Transverse colon (tissue), 4 donors: ENCODE results near the gene CFHR3. TPM values are rescaled to one million over a fixed set of nuclear protein-coding genes. Genes with fewer than 3 reads are reported as not detected.
A peak's percentile ranks its signal among the peaks of the same experiment; 100 is the strongest.
"Not testable (repeated sequence)": the region's sequence is repeated elsewhere in the genome, so short reads cannot be mapped to it uniquely, and the experiment has no call there.

Experiments
- DNase-seq: peaks from one replicate; pipeline ENCODE4 v3.0.0-alpha.2; 2019
- H3K27ac ChIP-seq, 4 donors: fragments of 200-600 bp; sonication (generic); 2 replicates each; pipeline ENCODE4 v1.5.1; 2016 to 2018; ENCODE audit warnings: inconsistent platforms in 4 of 4
- H3K27me3 ChIP-seq: fragments of 200-600 bp; sonication (generic); 2 replicates; pipeline ENCODE4 v1.5.1; 2017; ENCODE audit warnings: inconsistent platforms
- H3K36me3 ChIP-seq, 4 donors: fragments of 200-600 bp; sonication (generic); 2 replicates each; pipeline ENCODE4 v1.5.1; 2017 to 2019; ENCODE audit warnings: inconsistent platforms in 4 of 4
- H3K4me1 ChIP-seq, 4 donors: fragments of 200-600 bp; sonication (generic); 2 replicates each; pipeline ENCODE4 v1.5.1; 2017 to 2020; ENCODE audit warnings: inconsistent platforms in 4 of 4
- H3K4me3 ChIP-seq, 4 donors: fragments of 200-600 bp; sonication (generic); 1 replicate in 1 of 4; 2 replicates in 3 of 4; pipeline versions ENCODE4 v1.5.1 to v1.6.1; 2017 to 2019; ENCODE audit warnings: inconsistent platforms in 4 of 4
- H3K9me3 ChIP-seq, 2 donors: fragments of 200-600 bp; sonication (generic); 2 replicates each; pipeline ENCODE4 v1.5.1; 2017 to 2019; ENCODE audit warnings: inconsistent platforms in 2 of 2
- CTCF ChIP-seq, 5 experiments: fragments of 200-600 bp in 3 of 5; fragments of 450-650 bp in 2 of 5; sonication (generic) in 3 of 5; IDR thresholded peaks; 1 replicate in 2 of 5; 2 replicates in 3 of 5; pipeline ENCODE4 v1.5.1; 2016 to 2017; ENCODE audit warnings: antibody characterized with exemption in 5 of 5, inconsistent platforms in 3 of 5, mild to moderate bottlenecking in 2 of 5, moderate library complexity in 1 of 5
- EP300 ChIP-seq: sonication (generic); formaldehyde crosslinking; IDR thresholded peaks from one replicate; pipeline ENCODE4 v1.6.1; 2017; ENCODE audit warnings: antibody characterized with exemption, low read depth
- POLR2A ChIP-seq: fragments of 450-650 bp; IDR thresholded peaks from one replicate; pipeline ENCODE4 v1.6.1; 2016; ENCODE audit warnings: antibody characterized with exemption, mild to moderate bottlenecking, moderate library complexity
- POLR2AphosphoS5 ChIP-seq, 3 donors: sonication (generic); formaldehyde crosslinking; IDR thresholded peaks; one replicate each; pipeline ENCODE4 v1.6.1; 2016; ENCODE audit warnings: antibody characterized with exemption in 3 of 3
- WGBS, 2 donors: methylation state at CpG; one replicate each; pipeline ENCODE4 v1.1.5; 2018; ENCODE audit warnings: low coverage in 1 of 2; 5-methylcytosine and 5-hydroxymethylcytosine counted together
- in situ Hi-C, 4 donors: fragments of 200-750 bp; cut with MboI; loops; one replicate each; pipeline versions ENCODE4 v1.15.0 to v1.15.1; 2017; ENCODE audit warnings: low sequenced_read_pairs in 3 of 4, low pct_ligation_motif_present in 1 of 4, low pct_unique_long_range_greater_than_20kb in 1 of 4
- intact Hi-C: fragments of 100-400 bp; cut with DNase I; formaldehyde crosslinking; loops from one replicate; pipeline ENCODE4 v1.15.1; 2023; ENCODE audit warnings: low total_unique reads
- total RNA-seq, 4 donors: library from RNA; depleted of rRNA; stranded (reverse); fragments of >200 nt; gene quantifications; one replicate each; pipeline ENCODE4 v1.1.0, GENCODE V29; 2016

Gene CFHR3
- total RNA-seq, 4 donors from 2014 or later: 0.32 to 0.55 TPM; not detected in 2

DNA sequence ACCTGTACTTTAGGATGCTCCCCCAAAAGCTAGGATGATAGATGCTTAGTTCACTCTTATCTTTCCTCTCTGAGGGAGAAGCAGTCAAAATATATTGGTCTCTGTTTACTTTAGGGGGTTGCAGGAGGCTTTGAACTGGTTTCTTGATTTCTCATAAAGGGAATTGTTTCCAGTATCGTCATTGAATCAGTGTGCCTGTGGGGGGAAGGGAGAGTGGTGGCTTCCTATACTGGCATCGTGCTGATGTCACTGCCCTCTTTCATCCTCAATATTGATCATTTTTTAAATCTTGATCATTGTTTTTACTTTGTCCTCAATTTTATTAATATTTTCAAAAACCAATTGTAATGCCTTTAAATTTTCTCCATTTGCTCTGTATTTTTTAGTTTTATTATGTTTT, 40.2 kb upstream of the CFHR3 start:
- H3K27ac ChIP-seq: no peak overlapping the region
- 69 to 70% methylated on average over 2 of the region's 2 CpGs for WGBS, 2 donors
- H3K9me3 ChIP-seq: no peaks in the 10 kb centered on the region
- H3K27me3 ChIP-seq: no peaks in the 10 kb centered on the region
- intact Hi-C loops: no loop called here
- H3K4me1 ChIP-seq: no peaks in the 10 kb centered on the region
- no peak for DNase-seq
- no peak overlapping the region for H3K4me3 ChIP-seq
- in situ Hi-C loops: no loop called here
- no peaks in the 10 kb centered on the region for H3K36me3 ChIP-seq
- TF ChIP-seq CTCF (IDR thresholded peaks at IDR 0.05) (no peak), EP300 (no peak), POLR2AphosphoS5 (IDR thresholded peaks at IDR 0.05) (no peak)

DNA sequence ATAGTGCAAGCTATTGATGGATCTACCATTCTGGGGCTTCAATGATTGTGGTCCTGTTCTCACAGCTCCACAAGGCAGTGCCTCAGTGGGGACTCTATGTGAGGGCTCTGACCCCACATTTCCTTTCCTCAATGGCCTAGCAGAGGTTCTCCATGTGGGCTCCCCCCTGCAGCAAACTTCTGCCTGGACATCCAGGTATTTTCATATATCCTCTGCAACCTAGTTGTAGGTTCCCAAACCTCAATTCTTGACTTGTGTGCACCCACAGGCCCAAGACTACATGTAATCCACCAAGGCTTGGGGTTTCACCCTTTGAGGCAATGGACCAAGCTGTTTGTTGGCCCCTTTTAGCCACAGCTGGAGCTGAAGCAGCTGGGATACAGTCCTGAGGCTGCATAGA, 35.9 kb upstream of the CFHR3 start:
- DNase-seq: no peak
- in situ Hi-C loops (no loop called here), intact Hi-C loops (no loop called here)
- Histone ChIP-seq H3K4me3 (no peak overlapping the region), H3K27ac (no peak overlapping the region), H3K36me3 (no peaks in the 10 kb centered on the region), H3K9me3 (no peaks in the 10 kb centered on the region), H3K27me3 (no peaks in the 10 kb centered on the region), H3K4me1 (no peaks in the 10 kb centered on the region)
- no peak for TF ChIP-seq POLR2AphosphoS5 (IDR thresholded peaks at IDR 0.05)

GRCh38 chr1:196743244-196743643, 31.4 kb upstream of the CFHR3 start:
- H3K36me3 ChIP-seq, H3K27me3 ChIP-seq, H3K9me3 ChIP-seq, in situ Hi-C loops, intact Hi-C loops, H3K4me3 ChIP-seq, H3K4me1 ChIP-seq, DNase-seq, H3K27ac ChIP-seq: not testable (repeated sequence)
- TF ChIP-seq CTCF (IDR thresholded peaks at IDR 0.05): peak in 2 of 5 experiments; percentile 12 to 17
- 39 to 43% methylated on average over 6 of the region's 6 CpGs for WGBS, 2 donors

GRCh38 chr1:196765019-196765740, 9.5 kb upstream of the CFHR3 start:
- H3K27ac ChIP-seq, H3K36me3 ChIP-seq, H3K4me3 ChIP-seq, in situ Hi-C loops, intact Hi-C loops, H3K4me1 ChIP-seq, H3K9me3 ChIP-seq, H3K27me3 ChIP-seq, DNase-seq: not testable (repeated sequence)
- WGBS, 2 donors: 59% methylated on average over 2 to 4 of the region's 4 CpGs

DNA sequence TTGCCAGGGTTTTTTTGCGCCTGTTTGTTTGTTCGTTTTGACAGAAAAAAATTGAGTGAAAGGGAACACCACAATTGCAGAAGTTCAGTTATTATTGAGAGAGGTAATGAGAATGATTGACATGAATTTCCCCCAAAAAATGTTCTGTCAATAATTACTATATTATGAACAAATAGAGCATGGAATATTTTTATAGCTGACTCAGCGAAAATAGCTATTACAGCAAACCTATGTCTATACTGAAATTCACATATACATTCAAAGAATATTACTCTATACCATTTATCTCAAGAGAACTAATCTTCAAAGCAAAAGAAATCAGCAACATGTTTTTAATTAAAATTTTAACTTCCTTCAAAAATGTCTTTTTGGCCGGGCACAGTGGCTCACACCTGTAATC, 4.8 kb upstream of the CFHR3 start:
- H3K9me3 ChIP-seq, H3K27ac ChIP-seq, H3K4me3 ChIP-seq, DNase-seq, intact Hi-C loops, H3K4me1 ChIP-seq, in situ Hi-C loops, H3K36me3 ChIP-seq, H3K27me3 ChIP-seq: not testable (repeated sequence)
- 85 to 89% methylated on average over 4 of the region's 4 CpGs for WGBS, 2 donors

- H3K36me3 ChIP-seq: no peaks in the 10 kb centered on the region
- H3K4me3 ChIP-seq: no peak overlapping the region
- intact Hi-C loops (no loop called here), in situ Hi-C loops (no loop called here)
- no peaks in the 10 kb centered on the region for H3K27me3 ChIP-seq
- WGBS, 2 donors: 84 to 100% methylated on average over 1 of the region's 1 CpG
- H3K27ac ChIP-seq: no peak overlapping the region
- no peaks in the 10 kb centered on the region for H3K4me1 ChIP-seq
- no peak for DNase-seq
- no peak for TF ChIP-seq POLR2AphosphoS5 (IDR thresholded peaks at IDR 0.05)
- TF ChIP-seq POLR2A: no peak
- TF ChIP-seq EP300: no peak
- no peak for TF ChIP-seq CTCF (IDR thresholded peaks at IDR 0.05)
- no peaks in the 10 kb centered on the region for H3K9me3 ChIP-seq
These were observed 927 bp upstream of the CFHR3 start for GRCh38 chr1:196773713-196774112.
